DMS 273 (cell line): ENCODE data around the gene ATAD3B.

Experiments
- DNase-seq: peaks from one replicate; lab custom pipeline; 2025; ENCODE audit not compliant: unreplicated experiment; lab: John Stamatoyannopoulos, UW

The ATAD3B gene

DNA sequence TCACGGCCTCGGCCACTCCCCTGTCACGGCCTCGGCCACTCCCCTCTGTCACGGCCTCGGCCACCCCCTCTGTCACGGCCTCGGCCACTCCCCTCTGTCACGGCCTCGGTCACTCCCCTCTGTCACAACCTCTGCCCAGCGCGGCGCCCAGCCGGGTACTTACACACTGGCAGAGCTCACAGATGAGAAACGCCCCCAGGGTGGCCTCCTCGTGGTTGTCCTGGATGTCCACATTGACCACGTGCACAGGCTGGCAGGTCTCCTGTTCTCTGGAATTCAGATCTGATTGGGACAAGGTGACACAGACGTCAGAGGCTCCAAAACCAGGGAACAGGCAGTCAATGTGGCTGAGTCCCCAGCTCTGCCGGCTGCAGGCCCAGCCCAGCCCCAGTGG is 72.1 kb downstream of the ATAD3B start:
- no peak for DNase-seq

GRCh38 chr1:1544544-1544943 is 73.0 kb downstream of the ATAD3B start:
- DNase-seq = no peak
